Endothelial cell of umbilical vein (primary cell): ENCODE data around the gene DLK1. TPM values are rescaled to one million over a fixed set of nuclear protein-coding genes. Genes with fewer than 3 reads are reported as not detected.

ENCODE experiments used
- BruUV-seq: library from RNA; stranded (reverse); fragments of 400-500 nt; replicated peaks from 2 replicates; lab custom pipeline; 2021; lab: Mats Ljungman, UMichigan
- CTCF ChIA-PET: fragments of 300-600, 350-600 bp; sonication (Branson Sonifier 250); formaldehyde crosslinking; loops from one replicate; lab custom pipeline; 2021; ENCODE audit warnings: antibody characterized with exemption, inconsistent platforms; lab: Charles Lee
- POLR2A ChIA-PET: fragments of 300-600, 350-600 bp; sonication (Branson Sonifier 250); formaldehyde crosslinking; loops from one replicate; lab custom pipeline; 2021; ENCODE audit warnings: antibody characterized with exemption, inconsistent platforms; lab: Charles Lee
- DNase-seq: peaks from one replicate; pipeline ENCODE4 v3.0.0-alpha.2; 2011; ENCODE audit warnings: low read depth, low spot score
- FAIRE-seq: peaks from 2 replicates; lab custom pipeline; 2011; peaks lifted over from hg19 to GRCh38; lab: Jason Lieb, UNC
- H2AFZ ChIP-seq: 2 replicates; pipeline ENCODE4 v1.6.0; 2012; ENCODE audit warnings: low read depth, low read length, control low read depth, inconsistent platforms
- H3K27ac ChIP-seq: 2 replicates; pipeline ENCODE4 v1.5.1; 2011; ENCODE audit warnings: low read depth, mild to moderate bottlenecking, control low read depth, low read length, moderate library complexity; ENCODE audit not compliant: insufficient read depth
- H3K27me3 ChIP-seq, 2 experiments: 2 replicates each; pipeline versions ENCODE4 v1.6.0 to v1.6.1; 2011; ENCODE audit warnings: low read length in 2 of 2, mixed read lengths in 1 of 2; ENCODE audit not compliant: control insufficient read depth in 2 of 2, insufficient read depth in 2 of 2
- H3K36me3 ChIP-seq, 2 experiments: 2 replicates in 1 of 2; 3 replicates in 1 of 2; pipeline ENCODE4 v1.5.1; 2011; ENCODE audit warnings: low read length in 2 of 2, mild to moderate bottlenecking in 1 of 2, moderate library complexity in 1 of 2; ENCODE audit not compliant: control insufficient read depth in 2 of 2, insufficient read depth in 2 of 2; ENCODE audit errors: extremely low read depth in 1 of 2
- H3K4me1 ChIP-seq: 3 replicates; pipeline ENCODE4 v1.5.1; 2011; ENCODE audit warnings: mild to moderate bottlenecking, low read length; ENCODE audit not compliant: control insufficient read depth, insufficient read depth; ENCODE audit errors: extremely low read depth
- H3K4me2 ChIP-seq: 2 replicates; pipeline ENCODE4 v1.6.1; 2011; ENCODE audit warnings: low read length, control low read depth, mixed read lengths; ENCODE audit not compliant: insufficient read depth
- H3K4me3 ChIP-seq, 3 experiments: fragments of 200-600 bp in 1 of 3; sonication (generic), shearing (Covaris generic) in 1 of 3; replicated peaks in 1 of 3; 2 replicates each; pipeline ENCODE4 v1.5.1; 2011 to 2016; ENCODE audit warnings: control low read depth in 3 of 3, low read length in 3 of 3, mild to moderate bottlenecking in 2 of 3, inconsistent platforms in 1 of 3, low read depth in 1 of 3, moderate library complexity in 1 of 3; ENCODE audit not compliant: insufficient read depth in 1 of 3
- H3K79me2 ChIP-seq: 2 replicates; pipeline ENCODE4 v1.6.0; 2012; ENCODE audit warnings: low read length, inconsistent platforms; ENCODE audit not compliant: control insufficient read depth, insufficient read depth
- H3K9ac ChIP-seq: replicated peaks from 2 replicates; pipeline ENCODE3; 2011; ENCODE audit warnings: low read length, control low read depth; ENCODE audit not compliant: insufficient read depth; ENCODE audit errors: extremely low read depth
- H3K9me1 ChIP-seq: replicated peaks from 3 replicates; pipeline ENCODE4 v1.6.0; 2011; ENCODE audit warnings: mild to moderate bottlenecking, low read length; ENCODE audit not compliant: control insufficient read depth, insufficient read depth; ENCODE audit errors: extremely low read depth
- H3K9me3 ChIP-seq: replicated peaks from 2 replicates; pipeline ENCODE4 v1.5.1; 2012; ENCODE audit warnings: low read length, inconsistent platforms; ENCODE audit not compliant: control insufficient read depth, insufficient read depth
- H4K20me1 ChIP-seq: replicated peaks from 2 replicates; pipeline ENCODE3; 2011; ENCODE audit warnings: mild to moderate bottlenecking, low read length; ENCODE audit not compliant: control insufficient read depth, insufficient read depth; ENCODE audit errors: extremely low read depth
- EZH2 ChIP-seq: IDR thresholded peaks from 2 replicates; pipeline ENCODE4 v1.6.1; 2012; ENCODE audit warnings: borderline replicate concordance, low read depth, mild to moderate bottlenecking, moderate library complexity, low read length, inconsistent platforms; ENCODE audit not compliant: severe bottlenecking
- FOS ChIP-seq: IDR thresholded peaks from 2 replicates; pipeline ENCODE4 v1.6.1; 2011; ENCODE audit warnings: mild to moderate bottlenecking, low read length, moderate library complexity, borderline replicate concordance; ENCODE audit not compliant: insufficient read depth
- GATA2 ChIP-seq: IDR thresholded peaks from 2 replicates; pipeline ENCODE4 v1.7.0; 2011; ENCODE audit warnings: low read depth, mild to moderate bottlenecking, moderate library complexity, mixed read lengths, low read length; ENCODE audit not compliant: insufficient read length, insufficient read depth
- JUN ChIP-seq: IDR thresholded peaks from 2 replicates; pipeline ENCODE4 v1.6.1; 2011; ENCODE audit warnings: borderline replicate concordance, low read depth; ENCODE audit not compliant: insufficient read length, insufficient read depth
- MYC ChIP-seq: IDR thresholded peaks from one replicate; pipeline ENCODE4 v1.6.1; 2011; ENCODE audit warnings: mild to moderate bottlenecking, low read depth, low read length
- POLR2A ChIP-seq: IDR thresholded peaks from 2 replicates; pipeline ENCODE4 v1.6.1; 2012; ENCODE audit warnings: low read depth, mild to moderate bottlenecking, control low read depth, low read length
- POLR2AphosphoS5 ChIP-seq: IDR thresholded peaks from 2 replicates; pipeline ENCODE4 v1.6.1; 2012; ENCODE audit warnings: low read depth, mild to moderate bottlenecking, control low read depth, low read length, moderate library complexity; ENCODE audit not compliant: insufficient read depth
- dilution Hi-C: fragments of 300-500 bp; cut with MboI; formaldehyde crosslinking; loops from one replicate; pipeline ENCODE4 v1.15.0; 2019; ENCODE audit warnings: low sequenced_read_pairs; ENCODE audit not compliant: extremely low pct_ligation_motif_present
- intact Hi-C: fragments of 100-400 bp; cut with micrococcal nuclease; formaldehyde crosslinking; loops from one replicate; pipeline ENCODE4 v1.10.0; 2022
- polyA plus RNA-seq, 4 experiments: library from polyadenylated mRNA; depleted of rRNA in 3 of 4; stranded (reverse) in 3 of 4; unstranded in 1 of 4; fragments of >200 nt; gene quantifications; 2 replicates each; pipeline versions ENCODE4 v1.2.1 to v1.2.3, GENCODE V29; 2011 to 2012; ENCODE audit warnings: missing spikeins in 1 of 4
- total RNA-seq: library from RNA; stranded (reverse); gene quantifications from 2 replicates; pipeline ENCODE4 v1.2.3, GENCODE V29; 2021
- TF ChIP-seq, protein P1 (sequence below): IDR thresholded peaks from 2 replicates; pipeline ENCODE4 v1.6.1; 2011; ENCODE audit not compliant: insufficient read depth, insufficient read length
- TF ChIP-seq, protein P2 (sequence below), 2 donors: IDR thresholded peaks; 1 replicate in 1 of 2; 2 replicates in 1 of 2; pipeline ENCODE4 v1.5.1; 2011; ENCODE audit warnings: low read length in 2 of 2, mild to moderate bottlenecking in 2 of 2, moderate library complexity in 2 of 2, control low read depth in 1 of 2, inconsistent platforms in 1 of 2, low read depth in 1 of 2; ENCODE audit not compliant: insufficient read depth in 1 of 2; ENCODE audit errors: extremely low read depth in 1 of 2

Gene DLK1
- total and polyA plus RNA-seq, 2 donors (not counting 3 experiments of a cell fraction or from before 2014, with no cell fraction given): not detected

DNA sequence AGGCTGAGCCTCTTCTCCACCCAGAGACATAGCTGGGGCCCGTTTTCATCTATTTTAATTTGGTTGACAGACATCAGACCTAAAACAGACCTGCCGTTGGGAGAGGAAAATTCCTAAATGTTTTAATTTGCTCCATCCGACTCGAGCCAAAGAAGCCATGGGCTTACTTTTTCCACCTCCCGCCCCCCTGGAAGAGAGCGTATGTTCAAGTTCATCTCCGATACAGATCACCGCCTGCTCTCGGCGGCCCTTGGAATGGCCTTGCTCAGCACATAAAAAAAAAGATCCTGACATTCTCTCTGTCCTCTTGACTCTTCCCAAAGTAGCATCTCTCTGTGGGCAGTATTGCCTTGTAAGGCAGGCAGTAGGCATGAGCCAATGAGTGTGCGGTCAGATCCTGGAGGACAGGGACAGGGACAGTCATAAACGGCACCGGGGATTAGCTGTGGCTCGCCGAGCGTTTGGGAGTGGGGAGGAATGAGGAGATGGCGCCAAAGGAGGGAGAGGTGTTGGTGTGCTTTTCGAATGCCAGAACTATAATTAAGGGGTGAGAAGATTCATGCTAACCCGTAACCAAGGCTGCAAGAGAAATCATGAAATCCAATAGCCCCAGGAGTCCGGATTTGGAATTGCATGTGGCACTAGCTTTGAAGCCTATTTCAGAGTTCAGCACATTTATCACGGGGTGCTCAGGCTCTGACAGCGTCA, 51.3 kb downstream of the DLK1 start:
- H3K79me2 ChIP-seq: no peaks in the 10 kb centered on the region
- DNase-seq: no peak
- no peak overlapping the region for H3K27ac ChIP-seq
- H3K36me3 ChIP-seq: no peaks in the 10 kb centered on the region
- no peak overlapping the region for H3K4me2 ChIP-seq
- no peaks in the 10 kb centered on the region for H3K9me3 ChIP-seq
- ChIA-PET CTCF (interaction anchor here (1.7 kb wide), 1 partner anchor 68 kb away, joined by 3 read pairs; no protein-coding TSS in a partner anchor), POLR2A (no interaction called here)
- FAIRE-seq: no peak
- no peak overlapping the region for H3K9ac ChIP-seq
- intact Hi-C loops (no loop called here), dilution Hi-C loops (no loop called here)
- TF ChIP-seq, protein P1, sequence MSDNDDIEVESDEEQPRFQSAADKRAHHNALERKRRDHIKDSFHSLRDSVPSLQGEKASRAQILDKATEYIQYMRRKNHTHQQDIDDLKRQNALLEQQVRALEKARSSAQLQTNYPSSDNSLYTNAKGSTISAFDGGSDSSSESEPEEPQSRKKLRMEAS: no peak
- TF ChIP-seq EZH2: no peak
- no peak for TF ChIP-seq POLR2A
- TF ChIP-seq JUN: no peak
- no peak for TF ChIP-seq POLR2AphosphoS5
- TF ChIP-seq GATA2: no peak
- no peak for TF ChIP-seq FOS
- TF ChIP-seq, protein P2, sequence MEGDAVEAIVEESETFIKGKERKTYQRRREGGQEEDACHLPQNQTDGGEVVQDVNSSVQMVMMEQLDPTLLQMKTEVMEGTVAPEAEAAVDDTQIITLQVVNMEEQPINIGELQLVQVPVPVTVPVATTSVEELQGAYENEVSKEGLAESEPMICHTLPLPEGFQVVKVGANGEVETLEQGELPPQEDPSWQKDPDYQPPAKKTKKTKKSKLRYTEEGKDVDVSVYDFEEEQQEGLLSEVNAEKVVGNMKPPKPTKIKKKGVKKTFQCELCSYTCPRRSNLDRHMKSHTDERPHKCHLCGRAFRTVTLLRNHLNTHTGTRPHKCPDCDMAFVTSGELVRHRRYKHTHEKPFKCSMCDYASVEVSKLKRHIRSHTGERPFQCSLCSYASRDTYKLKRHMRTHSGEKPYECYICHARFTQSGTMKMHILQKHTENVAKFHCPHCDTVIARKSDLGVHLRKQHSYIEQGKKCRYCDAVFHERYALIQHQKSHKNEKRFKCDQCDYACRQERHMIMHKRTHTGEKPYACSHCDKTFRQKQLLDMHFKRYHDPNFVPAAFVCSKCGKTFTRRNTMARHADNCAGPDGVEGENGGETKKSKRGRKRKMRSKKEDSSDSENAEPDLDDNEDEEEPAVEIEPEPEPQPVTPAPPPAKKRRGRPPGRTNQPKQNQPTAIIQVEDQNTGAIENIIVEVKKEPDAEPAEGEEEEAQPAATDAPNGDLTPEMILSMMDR (IDR thresholded peaks at IDR 0.05; ENCODE audit: extremely low read depth in 1 of 2, insufficient read depth in 1 of 2, low read depth in 1 of 2, low read length in 2 of 2): no peak
- no peak for TF ChIP-seq MYC
- H4K20me1 ChIP-seq: no peaks in the 10 kb centered on the region
- H3K4me3 ChIP-seq: no peak overlapping the region
- no TSS peak for BruUV-seq
- no peak overlapping the region for H2AFZ ChIP-seq
- no peaks in the 10 kb centered on the region for H3K9me1 ChIP-seq
- H3K4me1 ChIP-seq: no peaks in the 10 kb centered on the region
- H3K27me3 ChIP-seq: no peaks in the 10 kb centered on the region
